Endothelial cell of umbilical vein (primary cell): Measurements from ENCODE around the gene ZNF581. TPM values are rescaled to one million over a fixed set of nuclear protein-coding genes. Genes with fewer than 3 reads are reported as not detected.

Experiments
- BruUV-seq: library from RNA; stranded (reverse); fragments of 400-500 nt; replicated peaks from 2 replicates; lab custom pipeline; 2021; lab: Mats Ljungman, UMichigan
- CTCF ChIA-PET: fragments of 300-600, 350-600 bp; sonication (Branson Sonifier 250); formaldehyde crosslinking; loops from one replicate; lab custom pipeline; 2021; ENCODE audit warnings: antibody characterized with exemption, inconsistent platforms; lab: Charles Lee
- POLR2A ChIA-PET: fragments of 300-600, 350-600 bp; sonication (Branson Sonifier 250); formaldehyde crosslinking; loops from one replicate; lab custom pipeline; 2021; ENCODE audit warnings: antibody characterized with exemption, inconsistent platforms; lab: Charles Lee
- DNase-seq: peaks from one replicate; pipeline ENCODE4 v3.0.0-alpha.2; 2011; ENCODE audit warnings: low read depth, low spot score
- FAIRE-seq: peaks from 2 replicates; lab custom pipeline; 2011; peaks lifted over from hg19 to GRCh38; lab: Jason Lieb, UNC
- H2AFZ ChIP-seq: 2 replicates; pipeline ENCODE4 v1.6.0; 2012; ENCODE audit warnings: low read depth, low read length, control low read depth, inconsistent platforms
- H3K27ac ChIP-seq: 2 replicates; pipeline ENCODE4 v1.5.1; 2011; ENCODE audit warnings: low read depth, mild to moderate bottlenecking, control low read depth, low read length, moderate library complexity; ENCODE audit not compliant: insufficient read depth
- H3K27me3 ChIP-seq, 2 experiments: 2 replicates each; pipeline versions ENCODE4 v1.6.0 to v1.6.1; 2011; ENCODE audit warnings: low read length in 2 of 2, mixed read lengths in 1 of 2; ENCODE audit not compliant: control insufficient read depth in 2 of 2, insufficient read depth in 2 of 2
- H3K36me3 ChIP-seq, 2 experiments: 2 replicates in 1 of 2; 3 replicates in 1 of 2; pipeline ENCODE4 v1.5.1; 2011; ENCODE audit warnings: low read length in 2 of 2, mild to moderate bottlenecking in 1 of 2, moderate library complexity in 1 of 2; ENCODE audit not compliant: control insufficient read depth in 2 of 2, insufficient read depth in 2 of 2; ENCODE audit errors: extremely low read depth in 1 of 2
- H3K4me1 ChIP-seq: 3 replicates; pipeline ENCODE4 v1.5.1; 2011; ENCODE audit warnings: mild to moderate bottlenecking, low read length; ENCODE audit not compliant: control insufficient read depth, insufficient read depth; ENCODE audit errors: extremely low read depth
- H3K4me2 ChIP-seq: 2 replicates; pipeline ENCODE4 v1.6.1; 2011; ENCODE audit warnings: low read length, control low read depth, mixed read lengths; ENCODE audit not compliant: insufficient read depth
- H3K4me3 ChIP-seq, 3 experiments: fragments of 200-600 bp in 1 of 3; sonication (generic), shearing (Covaris generic) in 1 of 3; replicated peaks in 1 of 3; 2 replicates each; pipeline ENCODE4 v1.5.1; 2011 to 2016; ENCODE audit warnings: control low read depth in 3 of 3, low read length in 3 of 3, mild to moderate bottlenecking in 2 of 3, inconsistent platforms in 1 of 3, low read depth in 1 of 3, moderate library complexity in 1 of 3; ENCODE audit not compliant: insufficient read depth in 1 of 3
- H3K79me2 ChIP-seq: 2 replicates; pipeline ENCODE4 v1.6.0; 2012; ENCODE audit warnings: low read length, inconsistent platforms; ENCODE audit not compliant: control insufficient read depth, insufficient read depth
- H3K9ac ChIP-seq: replicated peaks from 2 replicates; pipeline ENCODE3; 2011; ENCODE audit warnings: low read length, control low read depth; ENCODE audit not compliant: insufficient read depth; ENCODE audit errors: extremely low read depth
- H3K9me1 ChIP-seq: replicated peaks from 3 replicates; pipeline ENCODE4 v1.6.0; 2011; ENCODE audit warnings: mild to moderate bottlenecking, low read length; ENCODE audit not compliant: control insufficient read depth, insufficient read depth; ENCODE audit errors: extremely low read depth
- H3K9me3 ChIP-seq: replicated peaks from 2 replicates; pipeline ENCODE4 v1.5.1; 2012; ENCODE audit warnings: low read length, inconsistent platforms; ENCODE audit not compliant: control insufficient read depth, insufficient read depth
- H4K20me1 ChIP-seq: replicated peaks from 2 replicates; pipeline ENCODE3; 2011; ENCODE audit warnings: mild to moderate bottlenecking, low read length; ENCODE audit not compliant: control insufficient read depth, insufficient read depth; ENCODE audit errors: extremely low read depth
- EZH2 ChIP-seq: IDR thresholded peaks from 2 replicates; pipeline ENCODE4 v1.6.1; 2012; ENCODE audit warnings: borderline replicate concordance, low read depth, mild to moderate bottlenecking, moderate library complexity, low read length, inconsistent platforms; ENCODE audit not compliant: severe bottlenecking
- GATA2 ChIP-seq: IDR thresholded peaks from 2 replicates; pipeline ENCODE4 v1.7.0; 2011; ENCODE audit warnings: low read depth, mild to moderate bottlenecking, moderate library complexity, mixed read lengths, low read length; ENCODE audit not compliant: insufficient read length, insufficient read depth
- MYC ChIP-seq: IDR thresholded peaks from one replicate; pipeline ENCODE4 v1.6.1; 2011; ENCODE audit warnings: mild to moderate bottlenecking, low read depth, low read length
- POLR2AphosphoS5 ChIP-seq: IDR thresholded peaks from 2 replicates; pipeline ENCODE4 v1.6.1; 2012; ENCODE audit warnings: low read depth, mild to moderate bottlenecking, control low read depth, low read length, moderate library complexity; ENCODE audit not compliant: insufficient read depth
- dilution Hi-C: fragments of 300-500 bp; cut with MboI; formaldehyde crosslinking; loops from one replicate; pipeline ENCODE4 v1.15.0; 2019; ENCODE audit warnings: low sequenced_read_pairs; ENCODE audit not compliant: extremely low pct_ligation_motif_present
- intact Hi-C: fragments of 100-400 bp; cut with micrococcal nuclease; formaldehyde crosslinking; loops from one replicate; pipeline ENCODE4 v1.10.0; 2022
- polyA plus RNA-seq, 4 experiments: library from polyadenylated mRNA; depleted of rRNA in 3 of 4; stranded (reverse) in 3 of 4; unstranded in 1 of 4; fragments of >200 nt; gene quantifications; 2 replicates each; pipeline versions ENCODE4 v1.2.1 to v1.2.3, GENCODE V29; 2011 to 2012; ENCODE audit warnings: missing spikeins in 1 of 4
- total RNA-seq: library from RNA; stranded (reverse); gene quantifications from 2 replicates; pipeline ENCODE4 v1.2.3, GENCODE V29; 2021
- TF ChIP-seq, protein P1 (sequence below): IDR thresholded peaks from 2 replicates; pipeline ENCODE4 v1.6.1; 2011; ENCODE audit not compliant: insufficient read depth, insufficient read length

The ZNF581 gene
- total and polyA plus RNA-seq, 2 donors (not counting 3 experiments of a cell fraction or from before 2014, with no cell fraction given): 31.4 to 32.3 TPM

DNA sequence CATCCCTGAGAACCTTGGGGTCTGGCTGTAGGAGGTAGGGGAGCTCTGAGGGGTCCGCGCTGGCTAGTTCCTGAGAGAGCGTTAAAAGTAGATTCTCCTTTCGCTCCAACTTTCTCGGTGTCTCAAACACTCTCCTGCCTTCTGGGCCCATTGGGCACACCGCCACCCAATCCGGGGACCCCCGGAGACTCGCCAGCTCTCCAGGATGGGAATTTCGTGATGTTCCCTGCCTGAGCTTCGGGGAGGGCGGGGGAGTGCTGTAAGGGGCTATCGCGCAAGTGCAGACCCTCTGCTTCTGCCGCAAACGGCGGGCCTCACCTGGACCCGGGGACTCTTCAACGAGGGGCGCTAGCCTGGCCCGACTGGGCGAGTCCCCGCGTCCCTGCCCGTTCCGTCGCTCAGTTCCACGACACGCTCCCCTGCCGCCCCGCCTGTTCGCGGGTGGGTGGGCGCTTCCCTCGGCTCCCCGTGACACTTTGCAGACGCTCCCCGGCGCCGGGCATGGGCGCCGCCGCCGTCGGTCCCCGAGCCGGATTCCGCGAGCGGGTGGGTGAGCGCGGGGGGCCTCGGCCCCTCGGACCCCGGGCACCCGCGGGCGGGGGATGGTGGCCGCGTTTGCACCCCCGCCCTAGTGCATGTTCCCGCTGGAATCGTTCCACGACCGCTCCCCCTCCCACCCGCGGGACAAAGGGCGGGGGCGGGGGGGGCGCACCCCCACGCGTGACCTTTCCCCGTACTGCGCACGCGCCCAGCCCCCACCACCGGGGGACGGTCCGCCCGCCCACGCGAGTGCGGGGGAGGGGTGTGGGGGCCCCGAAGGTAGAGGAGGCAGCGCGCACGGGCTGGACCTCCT is 4.5 kb downstream of the ZNF581 start, which contains the start of gene CCDC106:
TSS of gene CCDC106 (plus strand) at position 481 of the 853 bp plus-strand sequence. CDS start 835 bp downstream, outside the sequence.
- Histone ChIP-seq H3K79me2 (peaks cover 18% of the 10 kb centered on the region), H3K9me1 (no peaks in the 10 kb centered on the region), H3K9ac (peak within 1 kb of the TSS; percentile 61), H3K27me3 (no peaks in the 10 kb centered on the region), H4K20me1 (no peaks in the 10 kb centered on the region), H3K27ac (no peak within 1 kb of the TSS), H3K4me3 (peak within 1 kb of the TSS; percentile 71 to 82 (median 77)), H3K4me2 (peak within 1 kb of the TSS; percentile 60), H3K36me3 (peaks cover 3 to 12% of the 10 kb centered on the region in 2 experiments), H3K4me1 (peaks cover 21% of the 10 kb centered on the region), H2AFZ (peak within 1 kb of the TSS; percentile 97), H3K9me3 (no peaks in the 10 kb centered on the region)
- ChIA-PET CTCF (interaction anchor here (0.8 to 2.1 kb wide), 7 partner anchors 9 to 24 kb away, joined by 3 to 14 read pairs (median 4); no protein-coding TSS in a partner anchor), POLR2A (no interaction called here)
- intact Hi-C loops (no loop called here), dilution Hi-C loops (no loop called here)
- TF ChIP-seq POLR2AphosphoS5 (no peak), GATA2 (no peak)
- peak; percentile 71 for DNase-seq
- peak; percentile 71 for FAIRE-seq
- BruUV-seq: no TSS peak

GRCh38 chr19:55648585-55649267 is 5.3 kb downstream of the ZNF581 start:
- Histone ChIP-seq H3K9me3 (no peaks in the 10 kb centered on the region), H4K20me1 (no peaks in the 10 kb centered on the region), H3K4me3 (peak overlapping the region; percentile 71 to 82 (median 77)), H3K79me2 (peaks cover 18% of the 10 kb centered on the region), H3K9me1 (no peaks in the 10 kb centered on the region), H2AFZ (peak overlapping the region; percentile 97), H3K4me1 (peaks cover 17% of the 10 kb centered on the region), H3K9ac (peak overlapping the region; percentile 61), H3K4me2 (peak overlapping the region; percentile 60), H3K36me3 (peaks cover 3 to 12% of the 10 kb centered on the region in 2 experiments), H3K27me3 (no peaks in the 10 kb centered on the region), H3K27ac (no peak overlapping the region)
- ChIA-PET CTCF (interaction anchor here (0.7 to 1.7 kb wide), 2 partner anchors 16 to 23 kb away, joined by 4 to 6 read pairs; no protein-coding TSS in a partner anchor), POLR2A (no interaction called here)
- FAIRE-seq (no peak), DNase-seq (no peak)
- no peak for TF ChIP-seq GATA2
- TF ChIP-seq EZH2: no peak
- TF ChIP-seq MYC: no peak
- TF ChIP-seq, protein P1, sequence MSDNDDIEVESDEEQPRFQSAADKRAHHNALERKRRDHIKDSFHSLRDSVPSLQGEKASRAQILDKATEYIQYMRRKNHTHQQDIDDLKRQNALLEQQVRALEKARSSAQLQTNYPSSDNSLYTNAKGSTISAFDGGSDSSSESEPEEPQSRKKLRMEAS: no peak
- TF ChIP-seq POLR2AphosphoS5: no peak
- no TSS peak for BruUV-seq
- intact Hi-C loops (no loop called here), dilution Hi-C loops (no loop called here)
